Thoracic aorta (tissue), 2 donors: ENCODE measurements around the gene LYZL6. TPM values are rescaled to one million over a fixed set of nuclear protein-coding genes. Genes with fewer than 3 reads are reported as not detected.

ENCODE experiments used
- ATAC-seq: fragments of 150-250 bp; one replicate; pipeline ENCODE4 v1.8.0; 2017; ENCODE audit warnings: low read depth; ENCODE audit not compliant: insufficient number of reproducible peaks, low FRiP score
- DNase-seq: peaks from one replicate; pipeline ENCODE4 v3.0.0-alpha.2; 2020; ENCODE audit warnings: low spot score
- H3K27ac ChIP-seq, 2 donors: fragments of 200-600 bp; sonication (generic); 1 replicate in 1 of 2; 2 replicates in 1 of 2; pipeline ENCODE4 v1.5.1; 2016; ENCODE audit warnings: mild to moderate bottlenecking in 2 of 2, moderate library complexity in 2 of 2
- H3K27me3 ChIP-seq: fragments of 200-600 bp; sonication (generic); replicated peaks from 2 replicates; pipeline ENCODE4 v1.6.0; 2016; ENCODE audit warnings: mild to moderate bottlenecking; ENCODE audit not compliant: insufficient read depth
- H3K36me3 ChIP-seq: fragments of 200-600 bp; sonication (generic); one replicate; pipeline ENCODE4 v1.5.1; 2016
- H3K4me1 ChIP-seq, 2 donors: fragments of 200-600 bp; sonication (generic); 1 replicate in 1 of 2; 2 replicates in 1 of 2; pipeline versions ENCODE4 v1.5.1 to v1.6.0; 2016; ENCODE audit warnings: low read depth in 2 of 2, mild to moderate bottlenecking in 1 of 2; ENCODE audit not compliant: control insufficient read depth in 1 of 2
- H3K4me3 ChIP-seq: fragments of 200-600 bp; sonication (generic); 2 replicates; pipeline ENCODE4 v1.5.1; 2016; ENCODE audit warnings: mild to moderate bottlenecking
- H3K9me3 ChIP-seq: fragments of 200-600 bp; sonication (generic); 2 replicates; pipeline ENCODE4 v1.5.1; 2016
- CTCF ChIP-seq: fragments of 200-600 bp; sonication (generic); IDR thresholded peaks from one replicate; pipeline ENCODE4 v1.5.1; 2019; ENCODE audit warnings: antibody characterized with exemption
- total RNA-seq, 2 donors: library from RNA; depleted of rRNA; stranded (reverse); fragments of >200 nt; gene quantifications; one replicate each; pipeline versions ENCODE4 v1.1.0 to v1.2.3, GENCODE V29; 2016

The LYZL6 gene
- total RNA-seq, 2 donors from 2014 or later: not detected

GRCh38 chr17:35923609-35924114 is 19.9 kb downstream of the LYZL6 start:
- Histone ChIP-seq H3K27me3 (no peaks in the 10 kb centered on the region), H3K27ac (no peak overlapping the region), H3K4me1 (no peaks in the 10 kb centered on the region), H3K4me3 (no peak overlapping the region), H3K36me3 (no peaks in the 10 kb centered on the region), H3K9me3 (no peaks in the 10 kb centered on the region)
- ATAC-seq (no peak), DNase-seq (no peak)
- TF ChIP-seq CTCF: no peak

- no peak for TF ChIP-seq CTCF
- Histone ChIP-seq H3K27me3 (no peaks in the 10 kb centered on the region), H3K27ac (no peak overlapping the region), H3K36me3 (no peaks in the 10 kb centered on the region), H3K4me3 (no peak overlapping the region), H3K4me1 (no peaks in the 10 kb centered on the region), H3K9me3 (no peaks in the 10 kb centered on the region)
- no peak for ATAC-seq
- no peak for DNase-seq
Measured at GRCh38 chr17:35920229-35920628, 23.3 kb downstream of the LYZL6 start.

GRCh38 chr17:35918665-35919064 is 24.8 kb downstream of the LYZL6 start:
- no peak overlapping the region for H3K4me3 ChIP-seq
- no peaks in the 10 kb centered on the region for H3K9me3 ChIP-seq
- no peak overlapping the region for H3K27ac ChIP-seq
- DNase-seq (no peak), ATAC-seq (no peak)
- H3K4me1 ChIP-seq: no peaks in the 10 kb centered on the region
- no peaks in the 10 kb centered on the region for H3K27me3 ChIP-seq
- no peaks in the 10 kb centered on the region for H3K36me3 ChIP-seq
- no peak for TF ChIP-seq CTCF

- no peak for TF ChIP-seq CTCF
- DNase-seq: no peak
- no peak overlapping the region for H3K4me3 ChIP-seq
- ATAC-seq: no peak
- no peaks in the 10 kb centered on the region for H3K4me1 ChIP-seq
- H3K36me3 ChIP-seq: no peaks in the 10 kb centered on the region
- no peaks in the 10 kb centered on the region for H3K27me3 ChIP-seq
- H3K27ac ChIP-seq: no peak overlapping the region
- no peaks in the 10 kb centered on the region for H3K9me3 ChIP-seq
Measured at GRCh38 chr17:35917519-35918213, 25.8 kb downstream of the LYZL6 start.

- DNase-seq (no peak), ATAC-seq (no peak)
- Histone ChIP-seq H3K36me3 (no peaks in the 10 kb centered on the region), H3K27me3 (no peaks in the 10 kb centered on the region), H3K9me3 (no peaks in the 10 kb centered on the region), H3K27ac (no peak overlapping the region), H3K4me1 (no peaks in the 10 kb centered on the region), H3K4me3 (no peak overlapping the region)
- no peak for TF ChIP-seq CTCF
Measured at GRCh38 chr17:35915153-35915964, 28.2 kb downstream of the LYZL6 start.
